Hepatocyte (in vitro differentiated cells): ENCODE measurements around the gene ANK2.

Source experiments
- CTCF ChIP-seq: fragments of 200-600 bp; sonication (generic); IDR thresholded peaks from 2 replicates; pipeline ENCODE4 v1.5.1; 2016; ENCODE audit warnings: antibody characterized with exemption, mild to moderate bottlenecking; ENCODE audit not compliant: poor library complexity
- EZH2 ChIP-seq: fragments of 200-600 bp; sonication (generic); IDR thresholded peaks from 2 replicates; pipeline ENCODE4 v1.6.1; 2016; ENCODE audit warnings: antibody characterized with exemption, mild to moderate bottlenecking, borderline replicate concordance
- EZH2phosphoT487 ChIP-seq: fragments of 200-600 bp; sonication (generic); IDR thresholded peaks from one replicate; pipeline ENCODE4 v1.6.1; 2018; ENCODE audit warnings: antibody characterized with exemption, mild to moderate bottlenecking, low read depth, moderate library complexity; ENCODE audit not compliant: unreplicated experiment, severe bottlenecking

DNA sequence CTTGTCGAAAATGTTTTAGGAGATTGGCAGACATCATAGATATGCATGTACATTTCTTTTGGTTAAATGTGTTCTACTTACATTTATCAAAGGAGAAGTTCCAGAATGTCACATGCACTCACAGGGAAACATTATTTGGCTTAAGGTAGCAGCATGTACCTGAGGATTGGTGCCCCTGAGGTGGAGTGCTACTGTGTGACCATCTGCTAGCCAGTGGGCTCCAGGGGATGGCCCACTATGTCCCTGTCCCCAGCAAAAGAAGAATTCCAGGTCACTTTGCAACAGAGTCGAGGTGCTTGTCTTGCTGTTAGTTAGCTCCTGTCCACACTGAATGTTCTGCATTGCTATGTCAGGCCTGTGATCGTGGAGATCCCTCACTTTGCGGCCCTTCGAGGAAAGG lies 283.2 kb downstream of the ANK2 start:
- TF ChIP-seq EZH2 = no peak
- TF ChIP-seq CTCF = no peak
- TF ChIP-seq EZH2phosphoT487 = no peak
